ENCODE data around the gene COL4A6.

The COL4A6 gene

GRCh38 chrX:108331126-108331909, 106.9 kb downstream of the COL4A6 start:
- no peak for TF ChIP-seq RARB (CRISPR knock-in tag; IDR thresholded peaks at IDR 0.05)
- ATAC-seq = no peak

GRCh38 chrX:108323751-108324150, 114.5 kb downstream of the COL4A6 start:
- TF ChIP-seq ZNF8 (CRISPR knock-in tag; IDR thresholded peaks at IDR 0.05) (no peak), BACH2 (CRISPR knock-in tag; IDR thresholded peaks at IDR 0.05; ENCODE audit: borderline replicate concordance) (no peak), TOX (CRISPR knock-in tag; IDR thresholded peaks at IDR 0.05; ENCODE audit: borderline replicate concordance) (no peak), PATZ1 (CRISPR knock-in tag; IDR thresholded peaks at IDR 0.05; ENCODE audit: borderline replicate concordance) (no peak), OSR1 (CRISPR knock-in tag; IDR thresholded peaks at IDR 0.05) (no peak), ISL1 (CRISPR knock-in tag; IDR thresholded peaks at IDR 0.05) (no peak), ZC3H10 (CRISPR knock-in tag; IDR thresholded peaks at IDR 0.05) (no peak)
- ATAC-seq = no peak

- ATAC-seq = no peak
- no peak for TF ChIP-seq ARNTL (CRISPR knock-in tag; IDR thresholded peaks at IDR 0.05; ENCODE audit: borderline replicate concordance, low read depth)
- TF ChIP-seq ZFP30 (CRISPR knock-in tag; IDR thresholded peaks at IDR 0.05) = no peak
- TF ChIP-seq ZNF565 (CRISPR knock-in tag; conservative IDR thresholded peaks at IDR 0.05; ENCODE audit: low read depth) = no peak
- TF ChIP-seq ZNF8 (CRISPR knock-in tag; IDR thresholded peaks at IDR 0.05) = no peak
- TF ChIP-seq TSHZ2 (CRISPR knock-in tag; IDR thresholded peaks at IDR 0.05) = no peak
- TF ChIP-seq TCF4 (CRISPR knock-in tag; IDR thresholded peaks at IDR 0.05; ENCODE audit: borderline replicate concordance) = no peak
- no peak for TF ChIP-seq ZC3H10 (CRISPR knock-in tag; IDR thresholded peaks at IDR 0.05)
- TF ChIP-seq PATZ1 (CRISPR knock-in tag; IDR thresholded peaks at IDR 0.05; ENCODE audit: borderline replicate concordance) = no peak
- TF ChIP-seq POU6F1 (CRISPR knock-in tag; IDR thresholded peaks at IDR 0.05; ENCODE audit: borderline replicate concordance, low read depth) = no peak
- TF ChIP-seq CSRNP3 (CRISPR knock-in tag; IDR thresholded peaks at IDR 0.05) = no peak
- TF ChIP-seq ISL1 (CRISPR knock-in tag; IDR thresholded peaks at IDR 0.05) = no peak
- no peak for TF ChIP-seq RARB (CRISPR knock-in tag; IDR thresholded peaks at IDR 0.05)
- TF ChIP-seq CREB5 (CRISPR knock-in tag; IDR thresholded peaks at IDR 0.05; ENCODE audit: low read depth) = no peak
- TF ChIP-seq ESRRG (CRISPR knock-in tag; IDR thresholded peaks at IDR 0.05) = no peak
- no peak for TF ChIP-seq OSR1 (CRISPR knock-in tag; IDR thresholded peaks at IDR 0.05)
- no peak for TF ChIP-seq ZNF70 (CRISPR knock-in tag; IDR thresholded peaks at IDR 0.05)
- TF ChIP-seq SNAI2 (CRISPR knock-in tag; IDR thresholded peaks at IDR 0.05) = no peak
These were observed 116.0 kb downstream of the COL4A6 start for GRCh38 chrX:108322234-108322633.
